NCI-H82 treated with DMSO at 0.1 percent for 48 hours (cell line): ENCODE data around the gene PCDHGB6.
"Not testable (repeated sequence)": the region's sequence is repeated elsewhere in the genome, so short reads cannot be mapped to it uniquely, and the experiment has no call there.

Experiments
- DNase-seq: peaks from one replicate; lab custom pipeline; 2025; ENCODE audit not compliant: unreplicated experiment; lab: John Stamatoyannopoulos, UW

Gene PCDHGB6

GRCh38 chr5:141388661-141389060 lies 19.2 kb upstream of the PCDHGB6 start:
- no peak for DNase-seq

- DNase-seq, result no peak
Measured at GRCh38 chr5:141389153-141390042, 18.4 kb upstream of the PCDHGB6 start.

- no peak for DNase-seq
Measured at GRCh38 chr5:141392429-141393198, 15.2 kb upstream of the PCDHGB6 start, which contains the start of gene PCDHGA8. Gene PCDHGA8, plus strand, starts transcription at chr5:141392633. Its CDS starts 181 bp downstream, at chr5:141392814.

- no peak for DNase-seq
Measured at GRCh38 chr5:141393267-141393666, 14.6 kb upstream of the PCDHGB6 start.

- not testable (repeated sequence) for DNase-seq
Measured at GRCh38 chr5:141394401-141395187, 13.2 kb upstream of the PCDHGB6 start.

GRCh38 chr5:141397756-141398551 lies 9.9 kb upstream of the PCDHGB6 start, which contains the start of gene PCDHGB5:
Gene PCDHGB5, plus strand, starts transcription at chr5:141397947. Its CDS starts 181 bp downstream, at chr5:141398128.
- DNase-seq, result not testable (repeated sequence)

- no peak for DNase-seq
Measured at GRCh38 chr5:141398608-141399007, 9.2 kb upstream of the PCDHGB6 start.

- DNase-seq, result no peak
Measured at GRCh38 chr5:141399555-141400258, 8.1 kb upstream of the PCDHGB6 start.

- no peak for DNase-seq
Measured at GRCh38 chr5:141402553-141403243, 5.1 kb upstream of the PCDHGB6 start, which contains the start of gene PCDHGA9. Gene PCDHGA9, plus strand, starts transcription at chr5:141402778. Its CDS starts 175 bp downstream, at chr5:141402953.

GRCh38 chr5:141403387-141403786 lies 4.4 kb upstream of the PCDHGB6 start:
- DNase-seq, result no peak

- DNase-seq, result no peak
Measured at GRCh38 chr5:141409598-141410306, 1.9 kb downstream of the PCDHGB6 start.

- DNase-seq, result no peak
Measured at GRCh38 chr5:141411575-141411974, 3.8 kb downstream of the PCDHGB6 start.

GRCh38 chr5:141412854-141413539 lies 5.2 kb downstream of the PCDHGB6 start, which contains the start of gene PCDHGA10:
Gene PCDHGA10, plus strand, starts transcription at chr5:141412987. Its CDS starts 189 bp downstream, at chr5:141413176.
- DNase-seq, result no peak

- no peak for DNase-seq
Measured at GRCh38 chr5:141413540-141414069, 5.8 kb downstream of the PCDHGB6 start.

GRCh38 chr5:141414548-141415274 lies 6.9 kb downstream of the PCDHGB6 start:
- DNase-seq, result not testable (repeated sequence)

GRCh38 chr5:141415275-141415618 lies 7.4 kb downstream of the PCDHGB6 start:
- DNase-seq, result not testable (repeated sequence)
